Naive B cell (primary cell): ENCODE data around the gene MDFI. TPM values are rescaled to one million over a fixed set of nuclear protein-coding genes. Genes with fewer than 3 reads are reported as not detected.
A peak's percentile ranks its signal among the peaks of the same experiment; 100 is the strongest.

Experiments used
- ATAC-seq, 2 donors: fragments of 150-1000 bp; cut with Tn5 transposase; 2 replicates each; pipeline ENCODE4 v1.10.0; 2021; ENCODE audit warnings: low read depth in 2 of 2, mild to moderate bottlenecking in 2 of 2, moderate library complexity in 2 of 2
- DNase-seq: peaks from one replicate; pipeline ENCODE4 v3.0.0; 2022
- H3K27ac Mint-ChIP-seq, 6 donors: one replicate each; pipeline ENCODE4 v1.8.0; 2020 to 2022; ENCODE audit warnings: mild to moderate bottlenecking in 6 of 6, mixed read lengths in 6 of 6, moderate library complexity in 5 of 6, inconsistent platforms in 2 of 6
- H3K27me3 Mint-ChIP-seq, 3 donors: one replicate each; pipeline ENCODE4 v1.8.0; 2021 to 2022; ENCODE audit warnings: mixed read lengths in 3 of 3, mild to moderate bottlenecking in 1 of 3
- H3K36me3 Mint-ChIP-seq, 2 donors: one replicate each; pipeline ENCODE4 v1.8.0; 2020 to 2022; ENCODE audit warnings: mixed read lengths in 2 of 2, inconsistent platforms in 1 of 2, mild to moderate bottlenecking in 1 of 2
- H3K4me1 Mint-ChIP-seq, 3 donors: one replicate each; pipeline ENCODE4 v1.8.0; 2020 to 2022; ENCODE audit warnings: mixed read lengths in 3 of 3, inconsistent platforms in 1 of 3, mild to moderate bottlenecking in 1 of 3, moderate library complexity in 1 of 3
- H3K4me3 Mint-ChIP-seq, 8 donors: one replicate each; pipeline ENCODE4 v1.8.0; 2020 to 2022; ENCODE audit warnings: mild to moderate bottlenecking in 8 of 8, mixed read lengths in 8 of 8, moderate library complexity in 8 of 8, inconsistent platforms in 2 of 8
- H3K9me3 Mint-ChIP-seq, 7 donors: one replicate each; pipeline ENCODE4 v1.8.0; 2020 to 2022; ENCODE audit warnings: mixed read lengths in 7 of 7, mild to moderate bottlenecking in 5 of 7, inconsistent platforms in 2 of 7, moderate library complexity in 1 of 7
- polyA plus RNA-seq, 6 donors: library from polyadenylated mRNA; unstranded; fragments of 300-500 nt; fragmentation: Illumina TruSeq; gene quantifications; one replicate each; pipeline ENCODE4 v1.2.3, GENCODE V29; 2021; ENCODE audit warnings: low read depth in 6 of 6

Gene MDFI
- polyA plus RNA-seq, 6 donors from 2014 or later = not detected

DNA sequence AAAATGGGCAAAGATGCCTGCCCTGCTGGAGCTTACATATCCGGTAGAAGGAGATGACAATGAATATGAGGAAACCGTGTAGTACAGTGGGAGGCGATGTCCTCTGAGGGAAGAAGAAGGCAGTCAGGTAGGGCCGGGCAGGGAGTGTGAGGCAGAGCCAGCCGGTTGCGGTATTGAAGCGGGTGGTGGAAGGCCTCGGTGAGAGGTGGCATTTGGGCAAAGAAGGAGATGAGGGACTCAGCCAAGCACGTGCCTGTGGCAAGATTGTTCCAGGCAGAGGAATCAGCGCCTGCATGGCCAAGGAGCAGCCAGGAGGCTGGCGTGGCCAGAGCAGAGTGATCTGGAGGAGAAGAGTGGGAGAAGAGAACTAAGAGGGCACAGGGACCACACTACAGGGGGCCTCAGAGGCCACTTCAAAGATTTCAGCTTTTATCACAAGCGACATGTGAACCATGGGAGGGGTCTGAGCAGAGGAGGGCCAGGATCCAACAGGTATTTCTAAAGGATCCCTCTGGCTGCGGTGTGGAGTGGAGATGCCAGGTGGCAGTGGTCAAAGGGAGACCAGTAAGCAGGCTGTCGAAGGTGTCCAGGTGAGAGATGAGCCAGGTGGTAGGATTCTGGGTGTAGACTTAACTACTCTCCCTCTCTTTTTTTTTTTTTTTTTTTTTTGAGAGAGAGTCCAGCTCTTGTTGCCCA is 13.8 kb downstream of the MDFI start:
- no peaks in the 10 kb centered on the region for H3K9me3 Mint-ChIP-seq
- DNase-seq (no peak), ATAC-seq (no peak)
- H3K27ac Mint-ChIP-seq = peak overlapping the region in 2 of 6 donors; percentile 4 to 73
- H3K4me3 Mint-ChIP-seq = no peak overlapping the region
- H3K36me3 Mint-ChIP-seq = no peaks in the 10 kb centered on the region
- peaks cover 27 to 44% (median 32%) of the 10 kb centered on the region in 3 donors for H3K27me3 Mint-ChIP-seq
- no peaks in the 10 kb centered on the region for H3K4me1 Mint-ChIP-seq

DNA sequence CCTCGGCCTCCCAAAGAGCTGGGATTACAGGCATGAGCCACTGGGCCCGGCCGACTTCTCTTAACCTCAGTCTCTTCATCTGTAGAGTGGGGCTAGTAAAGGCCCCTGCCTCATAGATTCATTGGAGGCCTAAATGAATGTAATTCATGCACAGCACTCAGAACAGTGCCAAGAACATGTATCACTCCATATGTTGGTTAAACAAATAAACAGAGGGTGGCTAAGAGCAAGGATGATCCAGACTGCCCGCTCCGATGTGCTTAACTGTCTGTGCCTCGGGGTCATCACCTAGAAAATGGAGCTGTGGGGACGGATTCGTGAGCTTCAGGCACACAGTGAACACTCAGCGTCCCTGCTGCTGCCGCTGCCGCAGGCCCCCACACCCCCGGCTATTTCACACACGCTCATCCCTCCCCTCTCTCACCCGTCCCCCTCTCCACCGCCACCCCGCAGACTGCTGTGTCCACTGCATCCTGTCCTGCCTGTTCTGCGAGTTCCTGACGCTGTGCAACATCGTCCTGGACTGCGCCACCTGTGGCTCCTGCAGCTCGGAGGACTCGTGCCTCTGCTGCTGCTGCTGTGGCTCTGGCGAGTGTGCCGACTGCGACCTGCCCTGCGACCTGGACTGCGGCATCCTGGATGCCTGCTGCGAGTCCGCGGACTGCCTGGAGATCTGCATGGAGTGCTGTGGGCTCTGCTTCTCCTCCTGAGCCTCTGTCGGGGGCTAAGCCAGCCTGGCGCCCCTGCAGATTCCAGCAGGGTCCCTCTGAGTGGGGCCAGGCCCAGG is 14.8 kb downstream of the MDFI start:
- H3K4me1 Mint-ChIP-seq = no peaks in the 10 kb centered on the region

DNA sequence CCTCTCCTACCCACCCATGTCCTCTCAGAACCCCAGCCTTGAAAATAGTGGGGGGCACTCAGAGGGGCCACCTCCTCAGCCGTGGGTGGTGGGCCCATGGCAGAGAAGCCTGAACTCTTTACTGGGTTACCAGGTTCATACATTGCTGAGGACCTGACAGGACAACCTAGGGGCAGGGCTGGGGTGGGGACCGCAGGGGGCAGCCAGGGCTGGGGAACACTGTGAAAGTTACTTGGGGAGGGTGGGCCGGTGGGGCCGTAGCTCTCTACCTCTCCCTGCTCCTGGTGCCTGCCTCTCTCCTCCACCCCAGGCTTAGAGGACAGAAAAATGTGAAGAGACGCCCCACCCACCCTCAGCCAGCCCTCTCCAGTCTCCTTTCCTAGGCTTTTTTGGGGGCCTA is 15.4 kb downstream of the MDFI start:
- Mint-ChIP-seq H3K27ac (no peak overlapping the region), H3K9me3 (no peaks in the 10 kb centered on the region), H3K36me3 (no peaks in the 10 kb centered on the region), H3K27me3 (peaks cover 23 to 51% (median 38%) of the 10 kb centered on the region in 3 donors), H3K4me3 (peak overlapping the region in 1 of 8 donors; percentile 70), H3K4me1 (no peaks in the 10 kb centered on the region)
- no peak for DNase-seq
- ATAC-seq = no peak

More for the DNA sequence above, 14.8 kb downstream of the MDFI start:
- no peaks in the 10 kb centered on the region for H3K36me3 Mint-ChIP-seq
- H3K9me3 Mint-ChIP-seq = no peaks in the 10 kb centered on the region
- H3K27ac Mint-ChIP-seq = no peak overlapping the region
- ATAC-seq = no peak
- no peak for DNase-seq
- H3K27me3 Mint-ChIP-seq = peaks cover 26 to 50% (median 38%) of the 10 kb centered on the region in 3 donors
- peak overlapping the region in 1 of 8 donors; percentile 70 for H3K4me3 Mint-ChIP-seq

DNA sequence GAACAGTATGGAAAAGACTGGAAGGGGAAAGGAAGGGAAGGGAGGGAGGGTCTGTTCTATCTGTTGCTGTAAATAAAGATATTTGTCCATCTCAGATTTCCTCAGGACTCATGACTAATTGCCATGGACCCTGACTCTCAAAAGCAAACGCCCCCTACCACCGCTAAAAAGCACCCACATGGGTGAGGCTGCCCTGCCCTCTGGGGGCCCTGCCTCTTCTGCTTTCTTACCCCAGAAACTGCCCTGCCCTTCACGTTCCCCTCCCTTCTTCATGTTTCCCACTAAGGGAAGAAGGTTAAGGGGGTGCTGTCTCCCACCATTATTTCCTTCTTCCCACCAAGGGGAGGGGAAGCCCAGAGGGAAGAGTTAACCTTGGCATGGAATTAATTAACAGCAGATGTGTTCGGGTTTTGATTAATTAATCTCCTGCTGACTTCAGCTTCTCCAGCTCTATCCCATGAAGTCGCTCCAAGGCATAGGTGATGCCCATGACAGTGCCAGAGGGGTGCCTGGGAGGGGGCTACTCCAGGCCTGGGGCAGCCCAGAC is 16.0 kb downstream of the MDFI start:
- no peaks in the 10 kb centered on the region for H3K9me3 Mint-ChIP-seq
- peaks cover 27 to 57% (median 43%) of the 10 kb centered on the region in 3 donors for H3K27me3 Mint-ChIP-seq
- no peak overlapping the region for H3K27ac Mint-ChIP-seq
- ATAC-seq (no peak), DNase-seq (no peak)
- no peak overlapping the region for H3K4me3 Mint-ChIP-seq
- no peaks in the 10 kb centered on the region for H3K36me3 Mint-ChIP-seq
- H3K4me1 Mint-ChIP-seq = no peaks in the 10 kb centered on the region

DNA sequence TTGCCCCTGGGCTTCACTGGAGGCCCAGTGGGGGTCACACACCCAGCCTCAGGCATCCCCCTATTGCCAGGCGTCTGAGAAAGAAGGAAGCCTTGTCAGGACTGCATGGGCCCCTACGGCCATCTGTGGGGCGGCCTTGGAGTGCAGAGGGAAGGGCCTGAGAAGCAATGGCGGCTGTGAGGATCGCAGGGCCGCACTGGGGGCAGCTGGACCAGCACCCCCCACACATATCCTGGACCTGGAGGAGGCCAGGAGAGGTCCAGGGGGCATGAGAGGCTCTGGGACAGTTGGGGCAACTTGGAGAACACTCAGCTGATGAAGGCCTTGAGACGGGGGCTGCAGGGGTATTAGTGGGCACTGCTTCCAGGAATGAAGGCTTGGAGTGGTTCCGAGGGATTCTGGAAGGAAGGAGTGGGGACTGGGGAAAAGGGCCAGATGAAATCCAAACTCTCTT is 16.5 kb downstream of the MDFI start:
- no peak overlapping the region for H3K4me3 Mint-ChIP-seq
- H3K27me3 Mint-ChIP-seq = peaks cover 28 to 61% (median 42%) of the 10 kb centered on the region in 3 donors

DNA sequence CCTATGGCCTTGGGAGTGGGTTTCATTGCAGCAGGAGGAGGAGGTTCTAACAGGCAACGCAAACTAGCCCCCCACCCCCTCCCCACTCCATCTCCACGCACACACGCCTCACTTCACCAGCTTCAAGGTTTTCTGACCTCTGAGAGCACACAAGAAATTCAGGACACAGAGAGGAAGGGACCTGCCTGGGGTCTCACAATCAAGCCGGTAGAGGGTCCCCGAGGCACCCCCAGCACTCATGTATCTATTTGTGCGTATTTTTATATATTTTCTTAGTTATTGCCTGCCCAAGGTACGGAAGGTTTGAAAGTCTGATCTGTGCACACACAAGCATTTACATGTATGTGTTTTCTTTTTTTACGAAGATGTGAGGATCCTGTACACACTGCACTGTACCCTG is 16.9 kb downstream of the MDFI start:
- H3K27me3 Mint-ChIP-seq = peaks cover 28 to 66% (median 46%) of the 10 kb centered on the region in 3 donors
- no peak overlapping the region for H3K4me3 Mint-ChIP-seq
- peak overlapping the region in 1 of 6 donors; percentile 50 for H3K27ac Mint-ChIP-seq
- H3K9me3 Mint-ChIP-seq = no peaks in the 10 kb centered on the region
- ATAC-seq (no peak), DNase-seq (no peak)
- H3K36me3 Mint-ChIP-seq = no peaks in the 10 kb centered on the region
- no peaks in the 10 kb centered on the region for H3K4me1 Mint-ChIP-seq

More for the DNA sequence above, 16.5 kb downstream of the MDFI start:
- ATAC-seq (no peak), DNase-seq (no peak)
- no peak overlapping the region for H3K27ac Mint-ChIP-seq
- no peaks in the 10 kb centered on the region for H3K9me3 Mint-ChIP-seq
- no peaks in the 10 kb centered on the region for H3K4me1 Mint-ChIP-seq
- H3K36me3 Mint-ChIP-seq = no peaks in the 10 kb centered on the region

DNA sequence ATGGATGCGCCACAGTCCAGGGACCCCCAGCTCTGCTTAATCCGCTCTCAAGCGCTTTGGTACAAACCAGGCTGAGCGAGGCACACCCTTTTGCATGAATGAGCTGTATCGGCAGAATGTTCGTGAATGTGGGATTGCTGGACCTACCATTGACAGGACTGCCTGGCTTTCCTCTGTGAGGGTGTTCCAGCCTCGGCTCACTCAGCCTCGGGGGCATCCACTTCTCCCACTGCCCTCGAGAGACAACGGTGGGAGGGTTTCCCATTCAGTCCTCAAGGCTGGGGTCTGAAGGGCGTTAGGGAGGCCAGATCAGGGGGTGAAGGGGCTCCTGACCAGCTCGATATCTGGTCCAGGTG is 17.4 kb downstream of the MDFI start:
- no peak overlapping the region for H3K4me3 Mint-ChIP-seq
- H3K4me1 Mint-ChIP-seq = no peaks in the 10 kb centered on the region
- ATAC-seq (no peak), DNase-seq (no peak)
- H3K9me3 Mint-ChIP-seq = no peaks in the 10 kb centered on the region
- H3K27ac Mint-ChIP-seq = no peak overlapping the region
- H3K36me3 Mint-ChIP-seq = no peaks in the 10 kb centered on the region
- peaks cover 28 to 70% (median 50%) of the 10 kb centered on the region in 3 donors for H3K27me3 Mint-ChIP-seq

DNA sequence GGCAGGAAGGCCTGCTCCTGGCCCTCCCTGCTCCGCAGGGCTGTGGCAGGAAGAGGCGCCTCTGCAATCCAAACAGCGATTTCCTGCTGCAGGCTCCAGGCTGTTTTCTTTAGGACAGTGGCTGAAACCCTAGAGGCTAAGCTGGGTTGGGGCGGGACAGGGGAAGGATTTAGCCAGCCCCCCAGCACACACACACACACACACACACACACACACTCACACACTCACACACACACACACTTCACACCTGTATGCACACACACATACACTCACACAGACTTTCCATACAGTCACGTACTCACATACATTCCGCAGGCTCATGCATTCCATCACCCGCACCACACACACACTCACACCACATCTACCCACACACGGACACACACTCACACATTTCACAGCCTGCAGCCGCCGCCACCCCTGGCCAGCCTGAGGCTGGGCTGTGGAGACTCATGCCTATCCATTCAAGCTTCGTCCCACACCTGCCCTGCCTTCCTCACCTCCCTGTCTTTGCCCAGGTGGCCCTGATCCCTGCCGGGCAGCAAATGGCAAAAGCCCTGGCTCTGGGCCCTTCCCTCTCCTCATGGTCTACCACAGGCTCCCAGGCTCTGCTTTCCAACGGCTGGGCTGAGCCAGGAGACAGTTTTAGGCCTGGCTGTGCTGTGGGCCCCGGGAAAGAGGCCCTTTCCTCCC is 17.9 kb downstream of the MDFI start:
- H3K36me3 Mint-ChIP-seq = no peaks in the 10 kb centered on the region
- no peaks in the 10 kb centered on the region for H3K4me1 Mint-ChIP-seq
- no peak overlapping the region for H3K27ac Mint-ChIP-seq
- no peaks in the 10 kb centered on the region for H3K9me3 Mint-ChIP-seq
- H3K4me3 Mint-ChIP-seq = peak overlapping the region in 1 of 8 donors; percentile 17
- no peak for ATAC-seq
- no peak for DNase-seq
- peaks cover 28 to 75% (median 54%) of the 10 kb centered on the region in 3 donors for H3K27me3 Mint-ChIP-seq

DNA sequence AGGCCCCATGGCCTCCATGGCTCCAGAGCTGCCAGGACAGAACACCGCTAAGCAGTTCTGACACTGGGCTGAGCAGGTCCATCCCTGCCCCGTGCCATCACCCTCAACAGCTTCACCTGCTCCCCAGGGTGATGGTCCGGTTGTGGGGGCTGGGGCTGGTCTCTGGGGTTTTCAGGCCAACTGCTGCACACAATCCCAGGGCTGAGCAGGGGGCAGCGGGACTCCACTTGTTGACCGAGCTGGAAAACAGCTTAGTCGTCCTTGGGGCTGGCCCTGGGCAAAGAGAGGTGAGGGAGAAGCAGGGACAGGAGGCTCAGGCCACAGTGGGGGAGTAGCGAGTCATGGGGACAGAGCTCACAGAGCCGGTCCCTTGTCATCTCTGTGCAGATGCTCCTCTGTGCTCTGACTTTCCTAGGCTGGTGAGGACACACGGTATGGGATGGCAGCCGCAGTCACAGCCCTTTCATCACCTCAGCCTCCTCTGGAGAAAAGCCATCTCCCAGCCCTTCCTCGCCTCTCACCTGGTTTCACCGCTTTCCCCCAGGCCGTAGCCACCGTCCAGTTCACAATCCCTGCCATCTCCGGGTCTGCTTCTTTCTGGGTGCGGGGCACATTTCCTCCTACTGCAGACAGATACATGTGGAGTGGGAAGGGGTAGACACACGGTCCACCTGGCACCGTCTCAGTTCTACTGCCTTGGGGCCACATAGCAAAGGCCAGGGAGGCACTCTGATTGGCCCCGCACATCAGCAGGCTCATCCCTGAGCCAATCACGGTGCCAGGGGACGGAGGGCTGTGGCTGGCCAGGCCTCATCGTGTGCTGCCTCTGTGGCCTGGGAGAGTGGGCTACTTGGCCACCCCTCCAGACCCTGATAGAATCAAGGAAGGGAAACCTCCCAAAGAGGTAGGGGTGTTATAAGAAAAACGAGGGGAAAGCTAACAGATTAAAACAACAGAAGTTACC is 19.1 kb downstream of the MDFI start:
- Mint-ChIP-seq H3K9me3 (no peaks in the 10 kb centered on the region), H3K27me3 (peaks cover 33 to 79% (median 67%) of the 10 kb centered on the region in 3 donors), H3K4me3 (peak overlapping the region in 1 of 8 donors; percentile 51), H3K4me1 (no peaks in the 10 kb centered on the region), H3K36me3 (no peaks in the 10 kb centered on the region), H3K27ac (no peak overlapping the region)
- no peak for DNase-seq
- ATAC-seq = no peak

DNA sequence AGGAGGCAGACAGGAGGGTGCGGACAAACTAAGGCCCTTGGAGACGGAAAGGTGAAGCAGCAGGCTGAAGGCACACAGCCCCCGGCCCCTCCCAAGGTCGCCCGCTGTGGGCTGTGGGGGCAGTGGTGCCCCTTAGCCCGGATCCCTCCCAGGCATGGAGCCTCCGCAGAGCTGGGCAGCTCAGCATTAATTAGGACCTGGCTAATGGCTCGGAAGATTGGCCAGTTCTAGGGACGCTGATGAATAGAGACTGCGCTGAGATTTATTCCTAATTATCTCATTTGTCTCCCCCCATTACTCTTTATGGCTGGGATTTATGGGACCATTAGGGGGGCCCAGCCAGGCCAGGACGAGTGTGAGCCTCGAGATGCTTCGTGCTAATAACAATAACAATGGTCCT is 20.4 kb downstream of the MDFI start:
- ATAC-seq (no peak), DNase-seq (no peak)
- H3K4me3 Mint-ChIP-seq = no peak overlapping the region
- no peaks in the 10 kb centered on the region for H3K4me1 Mint-ChIP-seq
- H3K36me3 Mint-ChIP-seq = no peaks in the 10 kb centered on the region
- H3K9me3 Mint-ChIP-seq = no peaks in the 10 kb centered on the region
- peaks cover 31 to 83% (median 76%) of the 10 kb centered on the region in 3 donors for H3K27me3 Mint-ChIP-seq
- no peak overlapping the region for H3K27ac Mint-ChIP-seq

DNA sequence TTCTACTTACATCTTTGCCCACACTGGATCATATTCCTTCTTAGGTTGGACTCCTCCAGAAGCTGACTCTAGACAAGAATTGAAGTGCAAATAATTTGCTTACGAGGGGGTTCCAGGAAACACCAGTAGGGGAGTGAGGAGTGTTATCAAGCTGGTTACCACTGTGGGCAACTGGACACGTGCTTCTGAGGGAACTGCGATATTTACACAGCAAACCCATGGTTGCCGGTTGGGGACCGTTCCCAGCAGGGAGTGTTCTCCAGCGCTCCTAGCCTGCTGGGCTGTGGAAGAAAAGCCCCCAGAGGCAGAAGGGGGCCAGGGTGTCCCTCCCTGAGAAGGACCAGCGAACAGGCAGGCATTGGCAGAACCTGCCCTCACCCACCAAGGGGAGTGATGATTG is 21.7 kb downstream of the MDFI start:
- H3K4me3 Mint-ChIP-seq = no peak overlapping the region
- H3K9me3 Mint-ChIP-seq = no peaks in the 10 kb centered on the region
- ATAC-seq = peak in 1 of 2 donors; percentile 18
- no peaks in the 10 kb centered on the region for H3K4me1 Mint-ChIP-seq
- no peak overlapping the region for H3K27ac Mint-ChIP-seq
- H3K36me3 Mint-ChIP-seq = no peaks in the 10 kb centered on the region
- no peak for DNase-seq
- H3K27me3 Mint-ChIP-seq = peaks cover 30 to 84% (median 76%) of the 10 kb centered on the region in 3 donors

DNA sequence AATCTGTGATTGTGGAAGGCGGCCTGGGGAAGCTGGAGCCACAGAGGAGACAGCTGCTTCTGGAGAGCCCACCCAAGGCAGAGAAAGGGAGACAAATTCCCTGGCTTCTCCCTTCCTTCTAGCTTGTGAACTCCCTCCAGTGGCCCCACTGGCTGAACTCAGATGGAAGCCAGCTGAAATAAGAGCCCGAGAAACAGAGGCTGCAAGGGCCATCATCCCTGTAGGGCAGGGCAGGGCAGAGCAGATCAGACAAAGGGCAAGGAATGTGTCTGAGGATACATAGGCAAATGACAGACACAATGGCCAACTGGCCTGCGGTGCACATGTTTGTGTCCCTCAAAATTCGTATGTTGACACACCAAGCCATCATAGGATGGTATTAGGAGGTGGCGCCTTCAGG is 25.3 kb downstream of the MDFI start:
- ATAC-seq = no peak
- peaks cover 0 to 5% (median 4%) of the 10 kb centered on the region in 3 donors for H3K4me1 Mint-ChIP-seq
- H3K36me3 Mint-ChIP-seq = no peaks in the 10 kb centered on the region
- no peak overlapping the region for H3K4me3 Mint-ChIP-seq
- no peaks in the 10 kb centered on the region for H3K9me3 Mint-ChIP-seq
- DNase-seq = no peak
- H3K27ac Mint-ChIP-seq = peak overlapping the region in 1 of 6 donors; percentile 64
- peaks cover 18 to 56% (median 54%) of the 10 kb centered on the region in 3 donors for H3K27me3 Mint-ChIP-seq
